Measurements from ENCODE around the gene EEF1G.

- TF ChIP-seq GATA2 (IDR thresholded peaks at IDR 0.05; ENCODE audit: low read depth, low read length) (no peak; the same call in 1 of the 2 replicates), GATA3 (IDR thresholded peaks at IDR 0.05; ENCODE audit: low read depth, low read length) (no peak)
These were observed 48.9 kb upstream of the EEF1G start for GRCh38 chr11:62622476-62623089.

Measured in SH-SY5Y (cell line).